Fibroblast of mammary gland (primary cell): ENCODE measurements around the gene VWF.
"Not testable (repeated sequence)": the region's sequence is repeated elsewhere in the genome, so short reads cannot be mapped to it uniquely, and the experiment has no call there.

ENCODE experiments used
- DNase-seq: peaks from one replicate; pipeline ENCODE4 v3.0.0-alpha.2; 2010; ENCODE audit warnings: low read depth
- H3K4me3 ChIP-seq: 2 replicates; pipeline ENCODE4 v1.5.1; 2011; ENCODE audit warnings: low read depth, mild to moderate bottlenecking, low read length, moderate library complexity; ENCODE audit not compliant: control insufficient read depth
- CTCF ChIP-seq: conservative IDR thresholded peaks from 2 replicates; pipeline ENCODE4 v1.5.1; 2011; ENCODE audit warnings: low read depth, low read length, inconsistent platforms; ENCODE audit not compliant: control insufficient read depth, insufficient read depth

The VWF gene

DNA sequence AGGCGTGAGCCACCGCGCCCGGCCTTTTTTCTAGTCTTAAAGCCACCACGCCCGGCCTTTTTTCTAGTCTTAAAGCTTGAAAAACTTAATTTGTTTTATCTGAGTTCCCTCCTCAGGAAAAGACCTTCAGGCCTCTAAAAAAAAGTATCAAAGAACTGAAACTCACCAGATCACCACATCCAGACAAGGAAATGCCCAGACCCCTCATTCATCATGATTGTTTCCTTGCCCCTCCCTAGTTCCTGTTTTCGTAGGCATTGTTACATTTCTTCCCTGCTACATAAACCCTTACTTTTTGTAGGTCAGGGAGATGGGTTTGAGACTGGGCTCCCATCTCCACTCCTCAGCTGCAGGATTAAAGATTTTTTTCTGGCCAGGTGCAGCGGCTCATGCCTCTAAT lies 21.1 kb upstream of the VWF start:
- no peak for DNase-seq
- H3K4me3 ChIP-seq: no peak overlapping the region
- no peak for TF ChIP-seq CTCF

DNA sequence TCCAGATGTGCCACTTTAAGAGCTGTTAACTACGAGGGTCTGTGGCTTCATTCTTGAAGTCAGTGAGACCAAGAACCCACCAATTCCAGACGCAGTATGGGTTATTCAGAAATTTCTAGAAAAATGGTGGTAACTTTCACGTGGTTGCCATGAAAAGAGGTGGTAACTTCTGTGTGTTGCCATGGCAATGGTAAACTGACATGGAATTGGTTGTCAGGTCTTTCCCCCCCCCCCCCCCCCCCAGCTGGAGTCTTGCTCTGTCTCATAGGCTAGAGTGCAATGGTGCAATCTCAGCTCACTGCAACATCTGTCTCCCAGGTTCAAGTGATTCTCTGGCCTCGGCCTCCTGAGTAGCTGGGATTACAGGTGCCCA lies 18.8 kb upstream of the VWF start:
- DNase-seq: no peak
- no peak for TF ChIP-seq CTCF
- no peak overlapping the region for H3K4me3 ChIP-seq

DNA sequence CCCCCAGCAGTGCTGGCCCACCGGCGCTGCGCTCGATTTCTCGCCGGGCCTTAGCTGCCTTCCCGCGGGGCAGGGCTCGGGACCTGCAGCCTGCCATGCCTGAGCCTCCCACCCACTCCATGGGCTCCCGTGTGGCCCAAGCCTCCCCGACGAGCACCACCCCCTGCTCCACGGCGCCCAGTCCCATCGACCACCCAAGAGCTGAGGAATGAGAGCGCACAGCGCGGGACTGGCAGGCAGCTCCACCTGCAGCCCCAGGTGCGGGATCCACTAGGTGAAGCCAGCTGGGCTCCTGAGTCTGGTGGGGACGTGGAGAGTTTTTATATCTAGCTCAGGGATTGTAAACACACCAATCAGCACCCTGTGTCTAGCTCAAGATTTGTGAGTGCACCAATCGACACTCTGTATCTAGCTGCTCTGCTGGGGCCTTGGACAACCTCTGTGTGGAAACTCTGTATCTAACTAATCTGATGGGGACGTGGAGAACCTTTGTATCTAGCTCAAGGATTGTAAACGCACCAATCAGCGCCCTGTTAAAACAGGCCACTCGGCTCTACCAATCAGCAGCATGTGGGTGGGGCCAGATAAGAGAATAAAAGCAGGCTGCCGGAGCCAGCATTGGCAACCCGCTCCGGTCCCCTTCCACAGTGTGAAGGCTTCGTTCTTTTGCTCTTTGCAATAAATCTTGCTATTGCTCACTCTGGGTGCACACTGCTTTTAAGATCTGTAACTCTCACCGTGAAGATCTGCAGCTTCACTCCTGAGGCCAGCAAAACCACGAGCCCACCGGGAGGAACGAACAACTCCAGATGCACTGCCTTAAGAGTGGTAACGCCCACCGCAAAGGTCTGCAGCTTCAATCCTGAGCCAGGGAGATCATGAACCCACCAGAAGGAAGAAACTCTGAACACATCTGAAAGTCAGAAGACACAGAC lies 18.2 kb upstream of the VWF start:
- DNase-seq, H3K4me3 ChIP-seq: not testable (repeated sequence)

- DNase-seq, H3K4me3 ChIP-seq: not testable (repeated sequence)
Observed at GRCh38 chr12:6141731-6142367, 17.4 kb upstream of the VWF start.

DNA sequence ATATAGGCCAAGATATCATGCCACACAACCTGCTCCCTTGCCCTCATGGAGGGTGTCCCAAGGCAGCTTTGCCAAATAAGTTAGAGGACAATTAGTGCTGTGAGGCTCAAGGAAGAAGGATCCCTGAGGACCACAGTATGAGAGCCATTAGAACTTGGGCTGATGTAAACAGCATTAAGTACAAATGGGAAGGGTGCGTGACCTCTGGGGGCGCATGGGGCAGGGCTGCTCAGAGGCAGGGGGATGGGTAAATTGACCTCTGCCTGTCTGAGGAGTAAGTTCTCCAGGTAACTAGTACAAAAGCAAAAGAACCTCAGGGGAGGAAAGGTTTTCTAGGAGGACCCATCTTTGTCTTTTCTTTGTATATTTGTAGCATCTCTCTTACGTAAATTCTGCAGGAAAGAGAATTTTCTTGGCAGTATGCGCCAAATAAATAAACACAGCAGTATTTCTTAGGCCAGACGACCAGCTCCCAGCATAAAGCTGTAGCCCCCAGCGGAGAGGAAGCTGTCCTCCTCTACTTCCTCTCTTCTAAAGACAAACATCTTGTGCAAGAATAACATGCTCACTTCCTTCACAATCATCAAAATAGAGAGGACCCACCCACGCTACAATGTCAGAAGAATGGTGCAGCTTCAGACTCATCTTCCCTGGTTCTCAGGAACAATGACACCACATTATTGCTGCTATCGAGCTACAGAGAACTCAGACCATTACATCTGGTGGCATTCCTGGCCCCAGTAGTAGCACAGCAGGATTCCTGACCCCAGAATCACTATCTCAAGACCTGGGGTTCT lies 16.4 kb upstream of the VWF start:
- H3K4me3 ChIP-seq: no peak overlapping the region
- peak; percentile 15 for DNase-seq
- no peak for TF ChIP-seq CTCF

DNA sequence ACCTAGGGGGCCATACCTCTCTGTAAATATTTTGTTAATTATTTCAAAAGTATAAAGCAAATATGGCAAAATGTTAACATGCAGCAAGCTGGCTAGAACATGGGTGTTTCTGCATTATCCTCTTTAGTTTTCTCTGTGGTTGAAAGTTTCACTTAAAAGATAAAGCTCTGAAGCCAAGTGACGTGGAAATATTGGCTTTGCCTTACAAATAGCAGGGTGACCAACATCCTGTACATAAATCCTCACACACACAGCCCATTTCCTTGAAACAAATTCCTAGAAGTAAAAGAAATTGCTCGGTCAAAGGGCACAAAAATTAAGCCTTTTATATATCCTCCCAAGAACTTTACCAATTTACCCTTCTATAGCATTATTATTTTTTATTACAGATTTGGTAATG lies 10.6 kb upstream of the VWF start:
- no peak overlapping the region for H3K4me3 ChIP-seq

GRCh38 chr12:6133642-6134041 lies 9.2 kb upstream of the VWF start:
- TF ChIP-seq CTCF: no peak
- H3K4me3 ChIP-seq: no peak overlapping the region
- DNase-seq: no peak

More for the DNA sequence above, 10.6 kb upstream of the VWF start:
- TF ChIP-seq CTCF: no peak
- peak; percentile 57 for DNase-seq
